Gastrocnemius medialis (tissue), 4 donors: ENCODE results near the gene PIP4K2A.

Source experiments
- CTCF ChIP-seq, 5 experiments: fragments of 450-650 bp in 3 of 5; fragments of 200-600 bp in 2 of 5; sonication (generic) in 2 of 5; IDR thresholded peaks in 4 of 5; conservative IDR thresholded peaks in 1 of 5; 1 replicate in 4 of 5; 2 replicates in 1 of 5; pipeline ENCODE4 v1.5.1; 2016 to 2019; ENCODE audit warnings: antibody characterized with exemption in 5 of 5, mild to moderate bottlenecking in 3 of 5, moderate library complexity in 3 of 5
- POLR2A ChIP-seq, 2 donors: fragments of 450-650 bp; IDR thresholded peaks; one replicate each; pipeline ENCODE4 v1.6.1; 2017; ENCODE audit warnings: antibody characterized with exemption in 2 of 2, mild to moderate bottlenecking in 2 of 2, moderate library complexity in 2 of 2

GRCh38 chr10:22674573-22674930 is 39.8 kb downstream of the PIP4K2A start:
- TF ChIP-seq POLR2A (IDR thresholded peaks at IDR 0.05): no peak
- no peak for TF ChIP-seq CTCF (IDR thresholded peaks at IDR 0.05 in 4 of 5, conservative IDR thresholded peaks at IDR 0.05 in 1 of 5)
